HFFc6 (cell line): ENCODE measurements around the gene PCSK5. TPM values are rescaled to one million over a fixed set of nuclear protein-coding genes. Genes with fewer than 3 reads are reported as not detected.
"Not testable (repeated sequence)": the region's sequence is repeated elsewhere in the genome, so short reads cannot be mapped to it uniquely, and the experiment has no call there.

ENCODE experiments used
- DNase-seq: peaks from one replicate; pipeline ENCODE4 v3.0.0-alpha.2; 2018
- H3K27ac Mint-ChIP-seq: 2 replicates; pipeline ENCODE4 v1.8.0; 2020; ENCODE audit warnings: mild to moderate bottlenecking, mixed read lengths
- H3K27me3 Mint-ChIP-seq: 2 replicates; pipeline ENCODE4 v1.8.0; 2021; ENCODE audit warnings: mild to moderate bottlenecking, moderate library complexity, mixed read lengths; ENCODE audit not compliant: insufficient read depth
- H3K36me3 Mint-ChIP-seq: 2 replicates; pipeline ENCODE4 v1.8.0; 2021; ENCODE audit warnings: low read depth, mixed read lengths
- H3K4me1 Mint-ChIP-seq: 2 replicates; pipeline ENCODE4 v1.8.0; 2020; ENCODE audit warnings: low read depth, mixed read lengths
- H3K4me3 Mint-ChIP-seq: 2 replicates; pipeline ENCODE4 v1.8.0; 2020; ENCODE audit warnings: mild to moderate bottlenecking, moderate library complexity, mixed read lengths
- H3K9me3 Mint-ChIP-seq: 2 replicates; pipeline ENCODE4 v1.8.0; 2020; ENCODE audit warnings: mild to moderate bottlenecking, mixed read lengths
- total RNA-seq, 6 experiments: library from RNA; stranded (reverse); fragmentation: NEBNext Ultra II Directional; extraction: Animal tissue kit (Norgen Biotek cat#: 25700); gene quantifications; 2 replicates in 1 of 6; 3 replicates in 5 of 6; pipeline ENCODE4 v1.2.3, GENCODE V29; 2021
- TF ChIP-seq, protein P1 (sequence below): fragments of 200-600 bp; sonication (generic); IDR thresholded peaks from 2 replicates; pipeline ENCODE4 v1.5.0; 2021; ENCODE audit warnings: antibody characterized with exemption, mild to moderate bottlenecking

PCSK5 gene
- total RNA-seq, 6 experiments from 2014 or later: 0.18 to 0.36 (median 0.22) TPM

DNA sequence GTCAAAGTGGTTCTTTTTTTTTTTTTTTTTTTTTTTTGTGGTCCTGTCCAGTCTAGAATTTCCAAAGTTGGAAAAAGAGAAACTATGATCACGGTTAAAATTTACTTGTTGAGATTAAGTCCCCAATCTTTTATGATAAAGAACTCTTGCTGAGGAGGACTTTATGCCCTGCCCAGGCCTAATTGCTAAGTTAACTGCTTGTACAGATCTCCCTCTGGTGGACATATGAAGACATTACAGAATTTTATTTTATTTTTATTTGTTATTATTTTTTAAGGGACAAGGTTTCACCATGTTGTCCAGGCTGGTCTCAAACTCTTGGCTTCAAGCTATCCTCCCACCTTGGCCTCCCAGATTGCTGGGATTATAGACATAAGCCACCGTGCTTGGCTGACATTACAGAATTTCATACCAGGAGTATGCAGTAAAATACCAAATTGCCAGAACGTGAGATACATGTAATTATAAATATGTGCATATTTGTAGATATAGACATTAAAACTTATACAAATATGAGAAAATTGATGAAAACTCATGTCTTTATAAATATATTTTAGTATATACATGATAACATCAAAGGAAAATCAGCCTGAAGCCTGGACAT, 412.6 kb downstream of the PCSK5 start:
- Mint-ChIP-seq H3K9me3 (no peaks in the 10 kb centered on the region), H3K36me3 (no peaks in the 10 kb centered on the region), H3K4me1 (no peaks in the 10 kb centered on the region), H3K4me3 (no peak overlapping the region), H3K27me3 (peaks cover 7% of the 10 kb centered on the region), H3K27ac (no peak overlapping the region)
- peak; percentile 39 for DNase-seq
- TF ChIP-seq, protein P1, sequence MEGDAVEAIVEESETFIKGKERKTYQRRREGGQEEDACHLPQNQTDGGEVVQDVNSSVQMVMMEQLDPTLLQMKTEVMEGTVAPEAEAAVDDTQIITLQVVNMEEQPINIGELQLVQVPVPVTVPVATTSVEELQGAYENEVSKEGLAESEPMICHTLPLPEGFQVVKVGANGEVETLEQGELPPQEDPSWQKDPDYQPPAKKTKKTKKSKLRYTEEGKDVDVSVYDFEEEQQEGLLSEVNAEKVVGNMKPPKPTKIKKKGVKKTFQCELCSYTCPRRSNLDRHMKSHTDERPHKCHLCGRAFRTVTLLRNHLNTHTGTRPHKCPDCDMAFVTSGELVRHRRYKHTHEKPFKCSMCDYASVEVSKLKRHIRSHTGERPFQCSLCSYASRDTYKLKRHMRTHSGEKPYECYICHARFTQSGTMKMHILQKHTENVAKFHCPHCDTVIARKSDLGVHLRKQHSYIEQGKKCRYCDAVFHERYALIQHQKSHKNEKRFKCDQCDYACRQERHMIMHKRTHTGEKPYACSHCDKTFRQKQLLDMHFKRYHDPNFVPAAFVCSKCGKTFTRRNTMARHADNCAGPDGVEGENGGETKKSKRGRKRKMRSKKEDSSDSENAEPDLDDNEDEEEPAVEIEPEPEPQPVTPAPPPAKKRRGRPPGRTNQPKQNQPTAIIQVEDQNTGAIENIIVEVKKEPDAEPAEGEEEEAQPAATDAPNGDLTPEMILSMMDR: peak; percentile 90

DNA sequence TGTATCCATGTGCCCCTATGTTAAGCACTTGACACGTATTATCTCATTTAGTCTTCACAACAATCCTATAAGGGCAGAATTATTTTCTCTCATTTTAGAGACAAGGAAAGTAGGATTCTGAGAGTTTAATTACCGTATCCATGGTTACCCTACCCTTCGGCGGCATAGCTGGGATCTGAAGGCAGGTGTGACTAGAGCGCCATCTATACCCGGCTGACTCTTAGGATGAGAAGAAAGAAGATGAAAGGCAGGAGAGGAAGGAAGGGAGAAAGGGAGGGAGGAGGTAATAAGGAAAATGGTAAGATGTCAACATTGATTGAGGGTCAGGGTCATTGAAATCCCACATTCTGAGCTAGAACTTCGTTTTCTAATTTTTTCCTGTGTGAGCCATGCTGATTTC, 416.6 kb downstream of the PCSK5 start:
- H3K9me3 Mint-ChIP-seq, H3K4me1 Mint-ChIP-seq, DNase-seq, H3K4me3 Mint-ChIP-seq, H3K27me3 Mint-ChIP-seq, H3K27ac Mint-ChIP-seq, H3K36me3 Mint-ChIP-seq: not testable (repeated sequence)

DNA sequence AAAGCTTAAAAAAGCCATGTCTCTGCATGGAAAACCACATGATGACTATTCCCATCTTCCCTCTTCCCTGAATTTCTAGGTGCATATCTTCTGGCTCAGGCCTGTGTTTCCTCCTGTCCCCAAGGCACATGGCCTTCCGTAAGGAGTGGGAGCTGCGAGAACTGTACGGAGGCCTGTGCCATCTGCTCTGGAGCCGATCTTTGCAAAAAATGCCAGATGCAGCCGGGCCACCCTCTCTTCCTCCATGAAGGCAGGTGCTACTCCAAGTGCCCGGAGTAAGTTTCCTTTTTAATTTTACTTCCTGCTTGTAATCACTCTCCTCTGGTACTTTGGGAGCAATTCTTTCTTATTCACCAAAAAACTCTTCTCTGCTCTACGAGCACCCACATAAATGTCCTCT, 420.1 kb downstream of the PCSK5 start:
- DNase-seq: no peak
- TF ChIP-seq, protein P1: no peak
- Mint-ChIP-seq H3K27ac (no peak overlapping the region), H3K9me3 (no peaks in the 10 kb centered on the region), H3K27me3 (peaks cover 3% of the 10 kb centered on the region), H3K4me1 (no peaks in the 10 kb centered on the region), H3K36me3 (no peaks in the 10 kb centered on the region), H3K4me3 (no peak overlapping the region)

DNA sequence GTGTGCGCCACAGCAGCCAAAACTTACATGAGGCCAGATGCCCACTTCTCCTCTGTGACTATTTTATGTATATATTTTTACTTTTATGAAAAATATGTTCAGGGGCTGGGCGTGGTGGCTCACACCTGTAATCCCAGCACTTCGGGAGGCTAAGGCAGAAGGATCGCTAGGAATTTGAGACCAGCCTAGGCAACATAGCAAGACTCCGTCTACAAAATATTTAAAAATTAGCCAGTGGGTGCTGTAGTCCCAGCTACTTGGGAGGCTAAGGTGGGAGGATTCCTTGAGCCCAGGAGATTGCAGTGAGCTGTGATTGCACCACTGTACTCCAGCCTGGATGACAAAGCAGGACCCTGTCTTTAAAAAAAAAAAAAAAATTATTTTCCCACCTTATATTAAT, 420.5 kb downstream of the PCSK5 start:
- TF ChIP-seq, protein P1: no peak
- no peak overlapping the region for H3K27ac Mint-ChIP-seq

DNA sequence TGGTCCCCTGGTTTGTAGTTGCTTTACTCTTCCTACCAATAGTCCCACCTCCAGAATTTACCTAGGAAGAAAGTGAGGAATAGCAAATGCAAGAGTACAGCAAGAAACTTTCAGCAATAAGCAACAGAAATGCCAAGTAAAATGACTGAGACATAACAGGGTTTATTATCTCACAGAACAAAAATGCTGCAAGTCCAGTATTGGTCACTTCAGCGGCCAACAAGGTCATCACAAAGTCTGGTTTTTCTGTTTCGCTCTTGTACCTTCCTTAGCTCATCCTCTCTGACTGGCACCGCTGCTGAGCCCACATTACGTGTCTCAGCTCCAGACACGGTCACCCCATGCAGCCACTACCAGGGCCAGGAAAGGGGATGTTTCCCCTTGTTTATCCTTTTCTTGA, 421.1 kb downstream of the PCSK5 start:
- no peaks in the 10 kb centered on the region for H3K36me3 Mint-ChIP-seq
- peaks cover 3% of the 10 kb centered on the region for H3K27me3 Mint-ChIP-seq
- DNase-seq: no peak
- no peaks in the 10 kb centered on the region for H3K9me3 Mint-ChIP-seq
- no peak overlapping the region for H3K27ac Mint-ChIP-seq
- TF ChIP-seq, protein P1: no peak
- no peak overlapping the region for H3K4me3 Mint-ChIP-seq
- H3K4me1 Mint-ChIP-seq: no peaks in the 10 kb centered on the region

More for the DNA sequence above, 420.5 kb downstream of the PCSK5 start:
- no peak for DNase-seq
- no peaks in the 10 kb centered on the region for H3K36me3 Mint-ChIP-seq
- H3K4me3 Mint-ChIP-seq: no peak overlapping the region
- H3K27me3 Mint-ChIP-seq: peaks cover 3% of the 10 kb centered on the region
- H3K4me1 Mint-ChIP-seq: no peaks in the 10 kb centered on the region
- no peaks in the 10 kb centered on the region for H3K9me3 Mint-ChIP-seq

DNA sequence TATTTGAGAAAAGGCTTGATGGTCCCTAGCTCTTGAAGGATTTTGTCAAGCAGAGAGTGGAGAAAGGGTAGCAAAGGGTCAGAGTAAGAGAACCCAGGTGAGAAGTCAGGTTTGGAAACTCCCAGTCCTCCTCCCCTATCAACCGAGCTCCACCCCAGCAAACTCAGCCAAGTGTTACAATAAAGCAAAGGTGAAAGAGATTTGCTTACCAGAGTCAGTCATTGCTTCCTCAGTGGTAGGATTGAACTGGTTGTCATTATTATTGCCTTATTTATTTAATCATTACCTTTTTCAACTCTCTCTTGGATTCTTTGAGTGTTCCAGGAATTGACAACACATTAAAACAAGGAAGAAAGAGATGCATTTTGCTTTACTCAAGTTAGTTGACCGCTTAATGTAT, 423.3 kb downstream of the PCSK5 start:
- TF ChIP-seq, protein P1: no peak
- no peak overlapping the region for H3K27ac Mint-ChIP-seq
- H3K9me3 Mint-ChIP-seq: no peaks in the 10 kb centered on the region
- no peak overlapping the region for H3K4me3 Mint-ChIP-seq
- no peaks in the 10 kb centered on the region for H3K4me1 Mint-ChIP-seq
- H3K36me3 Mint-ChIP-seq: no peaks in the 10 kb centered on the region
- H3K27me3 Mint-ChIP-seq: no peaks in the 10 kb centered on the region; the same call in 1 of the 2 replicates
- DNase-seq: no peak
